ENCODE measurements around the gene ADSS1.

ADSS1 gene

DNA sequence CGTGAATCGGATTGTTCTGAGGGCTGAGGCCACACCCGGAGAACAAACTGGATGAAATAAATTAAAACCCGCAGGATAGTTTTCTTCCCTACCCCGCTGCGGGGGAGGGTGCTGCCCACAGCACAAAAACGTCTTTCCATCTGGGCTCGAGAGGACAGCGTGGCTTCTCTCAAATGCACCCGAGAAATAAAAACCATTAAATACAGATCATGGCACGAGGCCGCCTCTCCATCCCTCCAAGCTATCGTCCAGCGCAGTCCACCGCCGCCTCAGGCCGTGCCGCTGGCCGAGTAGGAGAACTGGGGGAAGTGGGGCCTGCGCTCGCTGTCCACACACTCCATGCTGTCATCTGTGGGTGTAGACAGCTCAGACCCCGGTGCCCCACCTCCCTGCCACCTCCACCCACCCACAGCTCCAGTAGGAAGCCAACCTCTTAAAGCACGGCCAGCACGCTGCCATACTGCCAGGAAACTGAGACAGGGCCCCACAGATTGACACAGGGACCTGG is 46.1 kb downstream of the ADSS1 start:
- DNase-seq (ENCODE audit: low read depth) = no peak

DNA sequence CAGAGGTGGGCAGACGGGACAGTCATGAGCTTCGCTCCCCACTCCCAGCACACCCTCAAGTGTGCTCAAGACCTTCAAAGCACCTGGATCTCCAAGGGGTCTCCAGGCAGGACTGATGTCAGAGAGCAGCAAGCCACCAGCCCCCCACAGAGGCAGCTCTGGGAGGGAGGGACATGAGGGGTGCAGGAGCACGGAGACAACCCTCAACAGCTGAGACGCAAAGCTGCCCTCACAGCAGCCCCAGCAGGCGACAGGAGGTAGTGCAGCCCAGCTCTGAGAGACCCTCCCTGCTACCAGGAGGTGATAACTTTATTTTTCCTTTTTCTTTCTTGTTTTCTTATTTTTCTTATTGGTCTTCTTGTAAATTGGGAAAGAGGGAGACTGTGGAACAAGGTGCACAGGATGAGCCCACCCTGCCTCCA is 46.8 kb downstream of the ADSS1 start:
- DNase-seq (ENCODE audit: low read depth) = no peak

DNA sequence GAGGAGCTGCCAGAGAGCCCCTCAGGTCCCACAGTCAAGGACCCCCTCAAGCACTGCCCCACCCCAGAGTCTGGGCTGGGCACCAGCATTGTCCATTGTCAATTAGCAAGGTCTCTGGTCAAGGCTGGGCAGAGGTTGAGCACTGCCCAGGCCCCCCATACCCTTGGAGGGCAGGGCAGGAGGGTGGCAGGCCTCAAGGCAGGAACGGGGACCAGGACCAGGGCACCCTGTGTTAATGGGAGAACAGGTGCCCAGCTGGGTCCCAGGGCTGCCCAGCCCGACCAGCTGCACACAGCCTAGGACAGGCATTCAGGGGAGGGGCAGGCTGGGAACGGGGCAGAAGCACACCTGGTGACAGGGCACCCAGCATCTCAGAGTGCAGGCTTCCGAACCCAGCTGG is 47.3 kb downstream of the ADSS1 start:
- no peak for DNase-seq (ENCODE audit: low read depth)

DNA sequence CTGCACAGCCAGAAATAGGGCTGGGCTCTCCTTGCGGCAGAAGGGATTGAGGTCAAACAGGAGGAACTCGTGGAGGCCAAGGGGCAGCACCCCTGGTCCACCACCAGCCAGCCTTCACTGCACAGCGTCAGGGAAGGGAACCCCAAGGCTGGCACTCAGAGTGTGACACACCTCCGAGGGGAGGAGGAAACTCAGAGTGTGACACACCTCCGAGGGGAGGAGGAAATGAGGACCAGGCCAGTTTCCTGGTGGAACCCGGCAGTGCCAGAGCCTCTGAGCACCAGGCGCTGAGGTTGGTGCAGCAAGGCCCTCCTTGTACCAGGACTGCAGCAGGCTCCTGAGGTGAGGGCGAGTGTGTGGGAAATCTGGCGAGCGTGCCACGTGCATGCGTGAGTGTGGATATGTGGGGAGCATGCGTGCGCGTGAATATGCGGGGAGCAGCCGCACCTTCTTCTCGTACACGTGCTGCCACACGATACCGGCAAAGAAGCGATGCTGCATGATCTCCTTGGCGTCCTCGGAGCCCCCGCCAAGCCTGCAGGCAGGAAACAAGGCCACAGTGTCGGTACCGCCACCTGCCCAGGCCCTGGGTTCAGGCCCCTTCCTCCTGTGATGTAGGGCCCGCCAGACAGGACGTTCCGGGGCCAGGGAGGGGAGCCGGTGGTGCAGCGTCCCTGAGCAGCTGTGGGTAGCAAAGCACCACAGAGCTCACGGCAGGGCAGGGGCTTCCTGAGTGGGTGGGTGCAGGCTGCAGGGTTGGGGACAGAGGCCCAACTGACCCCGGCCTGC is 48.1 kb downstream of the ADSS1 start:
- no peak for DNase-seq (ENCODE audit: low read depth)

DNA sequence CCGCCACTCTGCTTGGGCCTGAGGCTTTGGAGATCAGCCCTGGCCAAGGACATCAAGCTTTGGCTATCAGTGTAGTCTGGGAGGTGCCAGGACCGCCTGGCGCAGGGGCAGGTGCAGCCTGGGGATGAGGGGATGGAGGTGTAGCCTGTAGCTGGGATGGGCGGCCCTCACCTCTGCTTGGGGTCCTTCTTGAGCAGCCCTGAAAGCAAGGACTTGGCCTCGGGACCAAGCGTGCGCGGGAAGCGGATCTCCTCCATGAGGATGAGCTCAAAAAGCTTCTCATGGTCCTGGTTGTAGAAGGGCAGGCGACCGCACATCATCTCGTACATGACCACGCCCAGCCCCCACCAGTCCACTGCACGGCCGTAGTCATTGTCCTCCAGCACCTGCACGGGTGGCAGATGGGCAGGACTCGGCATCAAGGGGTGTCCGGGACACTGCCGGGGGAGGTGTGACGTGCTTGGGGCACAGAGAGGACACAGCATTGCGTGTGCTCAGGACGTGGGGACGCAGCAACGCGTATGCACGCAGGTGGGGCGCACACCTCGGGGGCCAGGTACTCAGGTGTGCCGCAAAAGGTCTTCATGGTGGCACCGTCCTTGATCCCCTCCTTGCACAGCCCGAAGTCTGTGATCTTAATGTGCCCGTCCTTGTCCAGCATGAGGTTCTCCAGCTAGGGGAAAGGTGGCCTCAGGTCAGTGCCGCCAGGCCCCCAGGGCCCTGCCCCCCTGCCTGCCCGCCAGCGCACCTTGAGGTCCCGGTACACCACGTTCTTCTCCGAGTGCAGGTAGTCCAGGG is 48.9 kb downstream of the ADSS1 start:
- DNase-seq (ENCODE audit: low read depth) = no peak

DNA sequence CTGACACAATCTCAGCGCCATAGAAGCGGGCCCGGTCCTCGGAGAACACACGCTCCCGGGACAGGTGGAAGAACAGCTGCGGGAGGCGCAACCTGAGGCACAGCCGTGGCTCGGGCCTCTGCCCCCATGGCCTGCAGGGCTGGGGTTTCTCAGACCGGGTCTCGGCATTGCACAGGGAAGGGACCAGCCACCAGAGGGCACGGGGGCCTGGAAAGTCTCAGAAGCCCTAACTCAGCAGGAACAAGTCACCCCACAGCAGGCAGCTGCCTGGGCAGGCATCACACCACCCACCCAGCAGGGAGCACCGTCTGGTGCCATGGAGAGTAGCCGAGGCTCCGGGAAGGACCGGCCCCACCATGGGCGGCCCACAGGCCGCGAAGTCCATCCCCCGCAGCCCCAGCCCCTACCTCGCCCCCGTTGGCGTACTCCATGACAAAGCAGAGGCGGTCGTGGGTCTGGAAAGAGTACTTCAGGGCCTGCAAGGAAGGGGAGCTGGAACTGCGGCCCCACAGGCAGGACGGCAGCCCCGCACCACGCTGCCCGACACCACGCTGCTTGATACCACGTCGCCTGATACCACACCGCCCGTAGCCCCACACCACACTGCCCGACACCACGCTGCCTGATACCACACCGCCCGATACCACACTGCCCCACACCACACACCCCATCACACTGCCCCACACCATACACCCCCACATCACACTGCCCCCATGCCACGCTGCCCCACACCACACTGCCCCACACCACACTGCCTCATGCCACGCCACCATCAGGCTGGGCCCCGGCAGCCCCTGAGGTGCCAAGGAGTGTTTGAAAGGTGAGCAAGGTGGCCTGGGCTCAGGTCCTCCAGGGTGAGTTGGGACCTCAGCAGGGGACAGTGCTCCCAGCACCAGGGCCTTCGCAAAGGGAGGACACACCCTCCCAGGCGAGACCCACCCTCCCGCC is 49.8 kb downstream of the ADSS1 start:
- DNase-seq (ENCODE audit: low read depth) = no peak

DNA sequence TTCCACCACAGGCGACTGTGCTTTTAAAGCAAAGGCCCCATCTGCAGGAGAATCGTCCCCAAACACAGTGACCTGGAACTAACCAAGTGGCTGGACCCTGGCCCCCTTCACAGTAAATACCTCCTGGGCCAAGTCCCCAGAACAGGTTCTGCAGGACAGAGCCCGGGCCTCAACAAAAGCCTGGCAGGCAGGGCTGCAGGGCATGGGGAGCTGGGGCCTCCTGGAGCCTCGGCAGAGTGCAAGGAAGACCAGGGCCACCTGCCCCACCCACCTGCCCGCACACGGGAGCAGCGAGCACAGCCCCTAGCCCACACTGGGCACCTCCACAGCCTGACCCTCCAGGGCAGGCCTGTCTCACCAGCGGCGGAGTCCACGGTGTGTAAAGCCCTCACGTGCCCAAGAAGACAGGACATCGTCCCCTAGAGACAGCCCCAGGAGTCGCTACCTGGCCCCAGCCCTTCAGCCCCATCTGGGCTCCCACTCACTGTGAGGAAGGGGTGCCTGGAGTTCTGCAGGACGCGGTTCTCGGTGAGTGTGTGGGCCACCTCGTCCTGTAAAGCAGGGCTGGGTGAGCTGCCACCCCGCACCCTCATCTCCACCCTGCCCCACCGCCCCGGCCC is 50.5 kb downstream of the ADSS1 start:
- DNase-seq (ENCODE audit: low read depth) = no peak

DNA sequence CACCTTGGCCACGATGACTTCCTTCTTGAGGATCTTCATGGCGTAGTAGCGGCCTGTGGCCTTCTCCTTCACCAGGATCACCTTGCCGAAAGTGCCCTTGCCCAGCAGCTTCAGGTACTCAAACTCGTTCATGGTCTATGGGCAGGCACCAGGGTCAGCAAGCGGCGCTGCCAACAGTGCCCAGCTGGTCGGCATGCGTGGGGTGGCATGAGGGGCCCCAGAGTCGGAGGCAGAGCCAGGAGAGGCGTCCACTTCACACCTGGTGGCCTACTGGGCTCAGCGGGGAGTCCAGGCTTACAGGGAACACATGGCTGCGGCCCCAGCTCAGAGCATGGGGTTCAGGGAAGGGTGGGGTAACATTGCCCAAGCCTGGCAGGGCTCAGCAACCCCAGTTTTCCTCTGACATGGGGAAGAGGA is 51.1 kb downstream of the ADSS1 start:
- DNase-seq (ENCODE audit: low read depth) = no peak

DNA sequence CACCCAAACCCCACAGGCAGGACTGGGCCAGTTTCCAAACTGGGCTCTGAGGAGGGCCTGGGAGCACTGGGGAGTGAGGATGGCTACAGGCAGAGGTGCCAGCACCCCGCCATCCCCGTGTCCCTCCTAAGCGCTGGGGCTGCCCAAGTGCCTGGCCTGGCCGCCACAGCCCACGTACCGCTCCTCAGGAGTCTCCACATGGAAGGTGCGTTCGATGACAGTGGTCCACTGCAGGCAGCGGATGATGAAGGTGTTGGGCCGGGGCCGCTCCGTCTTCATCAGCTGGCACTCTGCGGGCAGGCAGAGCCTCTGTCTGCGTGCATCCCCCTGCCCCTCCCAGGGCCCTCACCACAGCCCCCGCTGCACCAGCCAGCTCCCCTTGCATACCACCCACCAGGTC is 52.5 kb downstream of the ADSS1 start:
- DNase-seq (ENCODE audit: low read depth) = no peak

DNA sequence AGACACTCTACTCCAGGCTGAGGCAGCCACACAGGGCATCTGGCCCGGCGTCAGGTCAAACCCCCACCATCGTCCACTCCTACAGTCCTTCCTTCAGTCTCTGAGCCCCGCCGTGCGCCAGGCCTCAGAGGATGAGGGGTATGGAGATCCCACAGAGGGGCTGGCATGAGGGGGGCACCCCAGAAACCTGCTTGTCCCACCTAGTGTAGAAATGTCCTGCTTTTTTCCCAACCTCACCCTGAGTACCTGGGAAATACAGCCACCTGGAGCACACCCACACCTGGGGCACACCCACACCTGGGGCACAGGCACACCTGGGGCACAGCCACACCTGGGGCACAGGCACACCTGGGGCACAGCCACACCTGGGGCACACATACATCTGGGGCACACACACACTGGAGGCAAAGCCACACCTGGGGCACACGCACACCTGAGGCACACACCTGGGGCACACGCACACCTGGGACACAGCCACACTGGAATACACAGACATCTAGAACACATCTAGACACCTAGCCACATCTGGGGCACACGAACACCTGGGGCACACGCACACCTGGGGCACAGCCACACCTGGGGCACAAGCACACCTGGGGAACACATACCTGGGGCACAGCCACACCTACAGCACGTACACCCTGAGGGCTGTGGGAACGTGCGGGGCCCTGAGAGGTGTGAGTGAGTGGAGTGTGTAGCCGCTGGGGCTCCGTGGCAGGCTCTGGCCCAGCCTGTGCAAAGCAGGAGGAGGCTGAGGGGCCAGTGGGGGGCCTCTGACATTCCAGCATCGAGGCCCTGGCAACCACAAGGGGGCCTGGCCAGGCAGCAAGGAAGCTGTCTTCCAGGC is 53.2 kb downstream of the ADSS1 start:
- DNase-seq (ENCODE audit: low read depth) = no peak

DNA sequence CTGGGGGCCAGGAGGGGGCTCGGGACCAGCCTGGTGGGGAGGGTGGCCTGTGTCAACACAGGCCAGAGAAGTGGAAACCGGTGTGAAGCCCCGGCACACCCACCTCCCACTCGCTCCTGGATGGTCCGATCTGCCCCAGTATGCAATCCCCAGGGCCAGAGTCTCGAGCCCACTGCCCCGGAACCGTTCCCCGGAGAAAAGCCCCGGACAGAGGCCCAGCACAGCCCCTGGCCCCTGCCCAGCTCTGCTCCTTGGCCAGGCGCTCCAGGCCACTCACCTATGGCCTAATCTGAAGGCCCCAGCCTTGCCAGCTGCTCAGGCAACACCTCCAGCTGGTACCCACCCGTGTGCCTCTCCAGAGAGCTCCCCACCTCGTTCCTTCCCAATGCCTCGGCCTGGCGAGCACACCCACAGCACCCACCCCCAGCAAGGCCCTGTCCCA is 53.8 kb downstream of the ADSS1 start:
- DNase-seq (ENCODE audit: low read depth) = no peak

DNA sequence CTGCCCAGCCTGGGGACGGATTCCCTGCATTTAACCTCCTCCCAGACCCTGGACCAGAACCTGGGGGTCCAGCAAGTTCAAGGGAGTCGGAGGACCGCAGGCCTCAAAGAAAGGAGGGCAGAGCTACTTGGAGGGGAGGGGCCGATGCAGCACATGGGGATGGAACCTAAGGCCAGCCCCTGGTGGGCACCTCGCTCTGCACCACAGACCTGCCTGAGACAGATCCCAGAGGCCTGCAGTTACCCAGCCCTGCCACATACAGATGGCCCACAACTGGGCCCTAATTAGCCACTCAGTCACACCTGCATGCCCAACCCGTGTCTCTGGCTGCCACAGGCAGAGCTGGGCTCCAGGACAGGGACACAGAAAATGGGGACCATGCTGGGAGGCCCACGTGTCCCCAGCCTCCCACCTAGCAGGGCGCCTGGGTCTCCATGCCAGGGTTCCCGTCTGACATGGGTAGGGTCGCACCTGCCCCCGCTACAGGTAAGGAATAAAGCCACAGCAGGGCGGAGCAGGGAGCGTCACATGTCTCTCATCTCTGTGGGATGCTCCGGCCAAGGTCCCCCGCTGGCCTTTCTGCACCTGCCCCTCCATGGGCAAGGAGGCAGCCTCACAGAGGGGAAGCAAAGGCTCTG is 54.8 kb downstream of the ADSS1 start:
- DNase-seq (ENCODE audit: low read depth) = no peak

DNA sequence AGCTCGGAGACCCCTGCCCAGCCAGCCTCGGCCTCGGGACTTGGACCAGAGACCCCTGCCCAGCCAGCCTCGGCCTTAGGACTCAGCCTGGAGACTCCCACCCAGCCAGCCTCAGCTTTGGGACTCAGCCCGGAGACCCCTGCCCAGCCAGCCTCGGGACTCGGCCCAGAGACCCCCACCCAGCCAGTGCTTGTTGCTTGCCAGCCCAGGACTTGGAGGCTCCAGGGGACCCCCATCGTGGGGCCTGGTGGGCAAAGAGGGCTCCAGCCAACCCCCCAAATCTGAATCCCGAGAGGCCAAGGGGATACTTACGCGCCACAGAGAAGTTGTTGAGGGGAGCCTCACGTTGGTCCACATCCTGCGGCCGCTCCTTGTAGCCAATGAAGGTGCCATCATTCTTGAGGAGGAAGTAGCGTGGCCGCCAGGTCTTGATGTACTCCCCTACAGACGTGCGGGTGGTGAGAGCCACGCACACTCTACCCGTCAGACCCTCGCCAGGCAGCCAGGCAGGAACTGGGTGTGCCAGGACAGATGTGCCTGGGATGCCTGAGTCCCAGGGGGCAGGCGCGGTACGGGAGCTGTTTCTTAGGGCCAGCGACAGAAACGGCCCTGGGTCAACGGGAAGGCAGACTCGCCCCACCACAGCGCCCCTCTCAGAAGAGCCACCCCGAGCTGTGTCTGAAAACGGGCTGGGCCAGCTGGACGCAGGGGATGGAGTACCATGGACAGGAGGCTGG is 55.9 kb downstream of the ADSS1 start:
- no peak for DNase-seq (ENCODE audit: low read depth)

DNA sequence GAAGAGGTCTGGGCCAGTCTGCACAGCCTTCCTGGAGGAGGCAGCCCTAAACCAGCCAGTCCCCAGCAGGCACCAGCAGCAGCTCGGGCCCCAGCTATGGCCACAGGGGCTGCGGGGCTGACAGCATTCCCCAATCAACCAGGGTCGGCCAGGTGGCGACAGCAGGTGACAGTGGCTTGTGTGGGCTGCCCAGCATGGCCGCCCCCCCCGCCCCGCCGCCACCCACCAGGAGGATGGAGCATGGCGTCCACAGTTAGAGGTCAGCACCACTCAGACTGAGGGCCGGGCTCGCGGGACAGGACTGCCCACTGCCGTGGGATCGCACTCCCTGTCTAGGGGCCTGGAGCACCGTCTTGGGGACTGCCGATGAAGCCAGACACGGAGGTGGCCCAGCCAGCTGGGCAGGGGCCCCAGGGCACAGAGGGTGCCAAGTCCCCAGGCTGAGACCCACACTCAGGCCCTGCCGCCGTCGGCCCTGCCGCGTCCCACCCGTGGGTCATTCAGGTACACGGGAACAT is 56.5 kb downstream of the ADSS1 start:
- DNase-seq (ENCODE audit: low read depth) = no peak

DNA sequence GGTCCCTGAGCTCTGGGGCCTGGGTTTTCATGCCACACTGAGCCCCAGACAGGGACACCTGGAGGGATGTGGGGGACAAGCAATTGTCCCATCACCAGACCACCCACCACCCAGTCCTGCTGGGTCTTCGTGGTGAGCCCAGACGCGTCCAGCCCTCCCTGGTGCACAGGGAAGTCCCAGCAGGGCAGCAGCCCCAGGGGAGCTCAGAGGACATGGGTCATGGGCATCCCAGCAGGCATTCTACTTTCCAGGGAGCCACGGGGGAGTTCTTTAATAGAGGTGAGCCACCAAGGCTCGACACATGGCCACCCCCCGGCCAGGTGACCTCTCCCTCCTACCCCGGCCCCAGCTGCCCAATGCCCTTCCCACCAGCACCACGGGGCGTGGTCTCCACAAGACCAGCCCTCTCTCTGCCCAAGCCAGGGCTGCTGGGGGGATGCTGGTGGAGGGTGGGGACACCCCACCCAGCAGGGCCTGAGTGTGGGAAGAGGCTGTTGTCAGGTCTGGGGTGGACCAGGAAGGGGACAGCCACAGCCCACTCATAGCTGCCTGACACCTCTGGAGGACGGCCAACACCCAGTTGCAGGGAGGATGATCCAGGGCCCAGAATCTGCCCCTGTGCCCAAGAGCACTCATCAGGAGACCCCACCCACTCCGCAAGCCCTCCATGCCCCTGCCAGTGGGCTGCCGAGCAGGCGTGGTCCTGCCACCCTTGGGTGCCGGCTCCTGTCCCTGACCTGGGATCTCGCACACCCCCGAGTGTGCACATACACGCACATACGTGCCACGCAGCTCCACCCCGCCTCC is 57.4 kb downstream of the ADSS1 start:
- DNase-seq (ENCODE audit: low read depth) = no peak

DNA sequence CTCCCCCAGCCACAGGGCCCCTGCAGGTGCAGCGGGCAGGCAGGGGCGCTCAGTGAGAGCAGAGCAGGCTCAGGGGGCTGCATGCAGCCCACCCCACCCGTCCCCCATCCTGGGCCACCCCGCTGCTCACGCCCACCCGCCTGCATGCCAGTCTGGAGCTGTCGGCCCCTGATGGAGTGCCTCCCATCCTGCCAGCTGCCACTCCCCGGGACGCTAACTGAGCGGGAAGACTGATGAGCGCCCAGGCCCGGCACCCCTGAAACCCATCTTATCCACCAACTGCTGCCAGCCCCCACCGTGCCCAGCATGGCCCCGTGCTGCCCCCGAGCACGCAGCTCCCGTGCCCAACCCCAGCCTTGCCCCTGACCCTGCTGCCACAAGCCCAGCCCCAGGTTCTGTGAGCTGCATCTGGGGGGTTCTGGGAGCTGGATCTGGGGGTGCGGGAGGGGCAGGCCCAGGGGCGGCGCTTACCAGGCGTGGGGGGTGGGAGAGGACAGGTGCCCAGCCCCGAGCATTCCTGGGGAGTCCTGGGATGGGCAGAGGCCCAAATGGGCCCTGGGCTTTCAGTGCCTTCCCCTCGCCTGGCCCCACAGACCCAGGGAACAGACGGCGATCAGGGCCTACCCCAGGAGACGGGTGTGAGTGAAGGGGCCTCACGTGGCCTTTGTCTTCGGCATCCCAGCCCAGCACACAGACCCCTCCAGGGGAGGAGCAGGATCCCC is 58.2 kb downstream of the ADSS1 start:
- DNase-seq (ENCODE audit: low read depth) = no peak

DNA sequence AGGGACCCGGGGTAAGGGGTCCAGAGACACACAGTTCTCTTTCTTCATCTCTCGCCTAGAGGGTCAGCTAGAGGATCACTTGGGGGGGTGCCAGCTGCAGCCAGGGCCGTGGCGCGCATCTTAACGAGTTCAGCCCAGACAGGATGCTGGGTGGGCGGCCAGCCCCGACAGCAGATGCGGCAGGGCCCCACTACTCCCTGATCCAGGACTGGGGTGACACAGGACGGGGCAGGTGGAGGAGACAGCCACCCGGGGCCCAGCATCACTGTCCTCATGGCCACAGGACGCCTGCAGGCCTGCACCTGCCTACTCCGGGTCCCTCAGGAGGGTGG is 58.7 kb downstream of the ADSS1 start:
- DNase-seq (ENCODE audit: low read depth) = no peak

All from stimulated activated CD8-positive, alpha-beta memory T cell treated with anti-CD3 and anti-CD28 coated beads, Interleukin-12 subunit alpha, Interleukin-12 subunit beta, amount 100 ng/mL, for 1 hour (primary cell).